ENCODE data around the gene NDUFAF8. TPM values are rescaled to one million over a fixed set of nuclear protein-coding genes. Genes with fewer than 3 reads are reported as not detected.

The NDUFAF8 gene
- total RNA-seq, 1 donor from 2014 or later = 52.9 TPM

- DNase-seq (ENCODE audit: low spot score) = no peak
Measured at GRCh38 chr17:81273698-81274470, 34.8 kb downstream of the NDUFAF8 start.

- no peak for DNase-seq (ENCODE audit: low spot score)
Measured at GRCh38 chr17:81274471-81274855, 35.3 kb downstream of the NDUFAF8 start.

GRCh38 chr17:81276781-81277180 is 37.7 kb downstream of the NDUFAF8 start:
- DNase-seq (ENCODE audit: low spot score) = no peak

GRCh38 chr17:81277421-81277820 is 38.3 kb downstream of the NDUFAF8 start:
- peak; percentile 71 for DNase-seq (ENCODE audit: low spot score)

- DNase-seq (ENCODE audit: low spot score) = no peak
Measured at GRCh38 chr17:81277946-81278693, 39.0 kb downstream of the NDUFAF8 start.

GRCh38 chr17:81278831-81279230 is 39.7 kb downstream of the NDUFAF8 start:
- no peak for DNase-seq (ENCODE audit: low spot score)

GRCh38 chr17:81279278-81280275 is 40.5 kb downstream of the NDUFAF8 start:
- no peak for DNase-seq (ENCODE audit: low spot score)

- no peak for DNase-seq (ENCODE audit: low spot score)
Measured at GRCh38 chr17:81280571-81280970, 41.5 kb downstream of the NDUFAF8 start.

GRCh38 chr17:81282141-81282540 is 43.0 kb downstream of the NDUFAF8 start:
- DNase-seq (ENCODE audit: low spot score) = no peak

GRCh38 chr17:81282876-81283275 is 43.8 kb downstream of the NDUFAF8 start:
- no peak for DNase-seq (ENCODE audit: low spot score)

- DNase-seq (ENCODE audit: low spot score) = peak; percentile 73
Measured at GRCh38 chr17:81285179-81285878, 46.2 kb downstream of the NDUFAF8 start.

- no peak for DNase-seq (ENCODE audit: low spot score)
Measured at GRCh38 chr17:81285894-81286293, 46.8 kb downstream of the NDUFAF8 start.

GRCh38 chr17:81286491-81287145 is 47.5 kb downstream of the NDUFAF8 start:
- no peak for DNase-seq (ENCODE audit: low spot score)

- DNase-seq (ENCODE audit: low spot score) = no peak
Measured at GRCh38 chr17:81287152-81287551, 48.0 kb downstream of the NDUFAF8 start.

- DNase-seq (ENCODE audit: low spot score) = no peak
Measured at GRCh38 chr17:81287741-81288430, 48.8 kb downstream of the NDUFAF8 start.

- DNase-seq (ENCODE audit: low spot score) = no peak
Measured at GRCh38 chr17:81288715-81289114, 49.6 kb downstream of the NDUFAF8 start.

GRCh38 chr17:81289627-81290026 is 50.5 kb downstream of the NDUFAF8 start:
- no peak for DNase-seq (ENCODE audit: low spot score)

- DNase-seq (ENCODE audit: low spot score) = no peak
Measured at GRCh38 chr17:81290230-81290629, 51.1 kb downstream of the NDUFAF8 start.

Measured in ureter (tissue), 1 donor.